ENCODE measurements around the gene ANXA1. TPM values are rescaled to one million over a fixed set of nuclear protein-coding genes. Genes with fewer than 3 reads are reported as not detected.
A peak's percentile ranks its signal among the peaks of the same experiment; 100 is the strongest.

ANXA1 gene
- total RNA-seq, 4 donors from 2014 or later = 358 to 550 (median 501) TPM

DNA sequence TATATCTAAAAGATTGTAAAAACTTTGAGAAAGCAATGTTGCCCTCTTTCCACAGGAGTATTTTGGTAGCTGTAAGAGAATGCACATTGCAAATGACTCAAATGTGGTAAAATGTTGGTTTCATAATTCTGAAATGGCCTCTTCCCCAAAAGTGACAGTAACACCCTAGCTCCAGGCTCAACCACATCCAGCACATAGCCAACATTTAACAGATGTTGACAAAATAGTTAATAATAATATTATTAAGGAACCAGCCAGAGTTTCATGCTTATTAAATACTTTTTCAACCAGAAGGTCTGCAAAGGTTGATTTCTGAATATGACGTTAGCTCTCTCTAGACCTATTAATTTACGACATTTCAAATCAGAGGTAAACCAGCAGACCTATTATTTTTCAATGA is 1.3 kb downstream of the ANXA1 start:
- 11% methylated on average over 2 of the region's 2 CpGs for WGBS
- H3K36me3 ChIP-seq = no peaks in the 10 kb centered on the region
- H3K4me1 ChIP-seq = peaks cover 83% of the 10 kb centered on the region
- H3K4me3 ChIP-seq = peak overlapping the region; percentile 52
- TF ChIP-seq, protein P1, sequence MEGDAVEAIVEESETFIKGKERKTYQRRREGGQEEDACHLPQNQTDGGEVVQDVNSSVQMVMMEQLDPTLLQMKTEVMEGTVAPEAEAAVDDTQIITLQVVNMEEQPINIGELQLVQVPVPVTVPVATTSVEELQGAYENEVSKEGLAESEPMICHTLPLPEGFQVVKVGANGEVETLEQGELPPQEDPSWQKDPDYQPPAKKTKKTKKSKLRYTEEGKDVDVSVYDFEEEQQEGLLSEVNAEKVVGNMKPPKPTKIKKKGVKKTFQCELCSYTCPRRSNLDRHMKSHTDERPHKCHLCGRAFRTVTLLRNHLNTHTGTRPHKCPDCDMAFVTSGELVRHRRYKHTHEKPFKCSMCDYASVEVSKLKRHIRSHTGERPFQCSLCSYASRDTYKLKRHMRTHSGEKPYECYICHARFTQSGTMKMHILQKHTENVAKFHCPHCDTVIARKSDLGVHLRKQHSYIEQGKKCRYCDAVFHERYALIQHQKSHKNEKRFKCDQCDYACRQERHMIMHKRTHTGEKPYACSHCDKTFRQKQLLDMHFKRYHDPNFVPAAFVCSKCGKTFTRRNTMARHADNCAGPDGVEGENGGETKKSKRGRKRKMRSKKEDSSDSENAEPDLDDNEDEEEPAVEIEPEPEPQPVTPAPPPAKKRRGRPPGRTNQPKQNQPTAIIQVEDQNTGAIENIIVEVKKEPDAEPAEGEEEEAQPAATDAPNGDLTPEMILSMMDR (IDR thresholded peaks at IDR 0.05) = no peak
- TF ChIP-seq EP300 (IDR thresholded peaks at IDR 0.05) = no peak
- TF ChIP-seq POLR2AphosphoS5 (IDR thresholded peaks at IDR 0.05) = no peak
- no peak for TF ChIP-seq POLR2A (IDR thresholded peaks at IDR 0.05)
- no peak for DNase-seq (ENCODE audit: low spot score in 2 of 2)
- no peaks in the 10 kb centered on the region for H3K27me3 ChIP-seq
- H3K9me3 ChIP-seq = no peaks in the 10 kb centered on the region
- H3K27ac ChIP-seq = peak overlapping the region; percentile 82

DNA sequence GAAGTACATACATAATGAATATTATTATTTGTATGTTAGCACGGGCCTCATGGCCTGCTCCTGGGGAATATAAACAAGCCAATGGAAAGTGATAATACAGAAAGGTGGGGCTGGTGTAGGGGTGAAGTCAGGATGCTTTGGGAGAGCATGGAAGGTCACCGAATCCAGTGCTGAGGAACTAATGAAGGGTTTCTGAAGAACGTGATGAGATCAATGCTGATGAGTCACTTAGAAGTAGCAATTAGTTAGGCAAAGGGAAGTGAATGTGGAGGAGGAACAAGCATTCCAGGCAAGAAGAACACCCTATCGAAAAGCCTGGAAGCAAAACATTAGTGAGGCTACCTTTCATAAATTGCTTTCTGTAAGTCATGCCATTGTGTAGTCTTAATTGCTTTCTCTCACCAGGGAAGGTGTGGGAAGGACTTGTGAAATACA is 2.1 kb downstream of the ANXA1 start:
- Histone ChIP-seq H3K36me3 (peaks cover 6% of the 10 kb centered on the region), H3K9me3 (no peaks in the 10 kb centered on the region), H3K4me1 (peaks cover 82% of the 10 kb centered on the region), H3K4me3 (peak overlapping the region; percentile 52), H3K27ac (peak overlapping the region; percentile 82), H3K27me3 (no peaks in the 10 kb centered on the region)
- TF ChIP-seq POLR2AphosphoS5 (IDR thresholded peaks at IDR 0.05) (peak in 1 of 3 donors; percentile 60), EP300 (IDR thresholded peaks at IDR 0.05) (no peak)
- 6% methylated on average over 4 of the region's 4 CpGs for WGBS
- no peak for DNase-seq (ENCODE audit: low spot score in 2 of 2)

DNA sequence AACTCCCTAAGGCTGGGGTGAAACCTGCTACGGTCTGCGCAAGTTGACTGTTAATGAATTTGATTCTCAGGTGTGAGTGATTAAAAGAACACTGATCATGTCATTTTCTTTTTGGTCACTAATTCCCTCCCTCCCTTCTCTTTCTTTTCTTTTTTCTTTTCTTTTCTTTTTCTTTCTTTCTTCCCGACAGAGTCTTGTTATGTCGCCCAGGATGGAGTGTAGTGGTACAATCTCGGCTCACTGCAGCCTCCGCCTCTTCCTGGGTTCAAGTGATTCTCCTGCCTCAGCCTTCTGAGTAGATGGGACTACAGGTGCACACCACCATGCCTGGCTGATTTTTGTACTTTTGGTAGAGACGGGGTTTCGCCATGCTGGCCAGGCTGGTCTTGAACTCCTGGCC is 2.6 kb downstream of the ANXA1 start:
- Histone ChIP-seq H3K4me3 (peak overlapping the region; percentile 52), H3K9me3 (no peaks in the 10 kb centered on the region), H3K4me1 (peaks cover 77% of the 10 kb centered on the region), H3K27me3 (no peaks in the 10 kb centered on the region), H3K36me3 (peaks cover 11% of the 10 kb centered on the region), H3K27ac (peak overlapping the region; percentile 82)
- no peak for TF ChIP-seq EP300 (IDR thresholded peaks at IDR 0.05)
- TF ChIP-seq POLR2A (IDR thresholded peaks at IDR 0.05) = no peak
- no peak for TF ChIP-seq POLR2AphosphoS5 (IDR thresholded peaks at IDR 0.05)
- TF ChIP-seq, protein P1 (IDR thresholded peaks at IDR 0.05) = no peak
- WGBS = 49% methylated on average over 8 of the region's 8 CpGs
- DNase-seq (ENCODE audit: low spot score in 2 of 2) = no peak

DNA sequence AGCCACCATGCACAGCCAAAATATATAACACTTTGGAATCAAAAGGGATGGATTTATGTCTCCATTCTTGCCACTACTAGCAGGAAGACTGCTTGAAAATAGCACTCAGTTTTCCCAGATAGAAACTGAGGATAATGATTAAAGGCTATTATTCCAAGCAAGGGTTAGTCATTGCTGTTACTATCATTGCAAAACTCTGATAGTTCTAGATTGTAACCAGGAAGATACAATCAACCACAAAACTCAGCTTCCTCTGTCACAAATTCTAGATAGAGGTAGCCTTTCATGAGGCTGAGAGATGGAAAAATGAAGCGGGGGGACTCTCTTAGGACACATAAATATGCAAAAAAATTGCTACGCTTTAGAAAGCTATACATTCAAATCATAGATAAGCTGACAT is 3.1 kb downstream of the ANXA1 start:
- no peak for TF ChIP-seq EP300 (IDR thresholded peaks at IDR 0.05)
- TF ChIP-seq, protein P1 (IDR thresholded peaks at IDR 0.05) = no peak
- TF ChIP-seq POLR2A (IDR thresholded peaks at IDR 0.05) = no peak
- TF ChIP-seq POLR2AphosphoS5 (IDR thresholded peaks at IDR 0.05) = no peak

DNA sequence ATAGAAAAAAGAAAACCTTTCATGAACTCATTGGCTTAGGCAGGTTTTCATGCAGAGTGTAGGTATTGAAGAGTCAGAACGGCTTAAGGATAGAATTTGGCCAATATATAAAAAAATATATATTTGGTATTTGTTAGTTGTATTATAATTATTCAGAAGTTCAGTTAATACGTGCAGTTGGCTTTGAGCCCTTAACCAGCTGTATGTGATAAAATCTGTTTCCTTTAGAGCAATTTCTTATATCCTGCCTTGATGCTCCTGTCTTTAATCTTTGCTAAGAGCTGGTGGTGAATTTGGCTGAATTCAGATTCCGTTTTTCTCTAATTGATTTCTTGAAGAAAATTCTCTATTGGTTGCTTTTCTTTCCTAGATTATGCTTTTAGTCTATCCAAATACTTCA is 3.7 kb downstream of the ANXA1 start:
- H3K4me1 ChIP-seq = peaks cover 66% of the 10 kb centered on the region
- no peak for TF ChIP-seq POLR2A (IDR thresholded peaks at IDR 0.05)
- TF ChIP-seq, protein P1 (IDR thresholded peaks at IDR 0.05) = no peak
- no peak for TF ChIP-seq EP300 (IDR thresholded peaks at IDR 0.05)
- no peak for TF ChIP-seq POLR2AphosphoS5 (IDR thresholded peaks at IDR 0.05)
- DNase-seq (ENCODE audit: low spot score in 2 of 2) = no peak
- H3K27me3 ChIP-seq = no peaks in the 10 kb centered on the region
- 20% methylated on average over 3 of the region's 3 CpGs for WGBS
- H3K36me3 ChIP-seq = peaks cover 20% of the 10 kb centered on the region
- H3K4me3 ChIP-seq = peak overlapping the region; percentile 52
- H3K9me3 ChIP-seq = no peaks in the 10 kb centered on the region
- no peak overlapping the region for H3K27ac ChIP-seq

More for the DNA sequence above, 3.1 kb downstream of the ANXA1 start:
- Histone ChIP-seq H3K9me3 (no peaks in the 10 kb centered on the region), H3K36me3 (peaks cover 13% of the 10 kb centered on the region), H3K27me3 (no peaks in the 10 kb centered on the region), H3K4me3 (peak overlapping the region; percentile 52), H3K4me1 (peaks cover 73% of the 10 kb centered on the region), H3K27ac (peak overlapping the region; percentile 82)
- 70% methylated on average over 2 of the region's 2 CpGs for WGBS
- DNase-seq (ENCODE audit: low spot score in 2 of 2) = no peak

All from suprapubic skin (tissue), 4 donors.